SK-N-SH (cell line): Measurements from ENCODE around the gene MARF1. TPM values are rescaled to one million over a fixed set of nuclear protein-coding genes. Genes with fewer than 3 reads are reported as not detected.

ENCODE experiments used
- CTCF ChIA-PET: fragments of 300-600, 350-600 bp; formaldehyde crosslinking; extraction: SDS; loops from one replicate; lab custom pipeline; 2021; lab: Yijun Ruan, JAX
- POLR2A ChIA-PET: fragments of 350-600 bp; sonication (Branson Sonifier 250); formaldehyde crosslinking; extraction: SDS; loops from one replicate; lab custom pipeline; 2020; ENCODE audit warnings: antibody characterized with exemption, inconsistent platforms; lab: Yijun Ruan, JAX
- DNase-seq: peaks from one replicate; pipeline ENCODE4 v3.0.0; 2012
- H2AFZ ChIP-seq: fragments of 200-600 bp; sonication (generic); 2 replicates; pipeline ENCODE4 v1.8.1; 2016; ENCODE audit warnings: antibody characterized with exemption, mild to moderate bottlenecking, low read depth
- H3F3A ChIP-seq: fragments of 200-600 bp; sonication (generic); replicated peaks from 2 replicates; pipeline ENCODE3; 2016; ENCODE audit warnings: antibody characterized with exemption, mild to moderate bottlenecking; ENCODE audit not compliant: insufficient read depth
- H3K27ac ChIP-seq, 2 experiments: fragments of 200-500 bp in 1 of 2; fragments of 200-600 bp in 1 of 2; sonication (Bioruptor generic) in 1 of 2; sonication (generic), shearing (Covaris generic) in 1 of 2; 2 replicates each; pipeline versions ENCODE4 v1.5.1 to v1.6.1; 2014 to 2016; ENCODE audit warnings: low read depth in 2 of 2, inconsistent platforms in 1 of 2, low read length in 1 of 2, mild to moderate bottlenecking in 1 of 2, mixed read lengths in 1 of 2
- H3K27me3 ChIP-seq: fragments of 200-600 bp; sonication (generic), shearing (Covaris generic); 2 replicates; pipeline ENCODE4 v1.6.1; 2016; ENCODE audit warnings: mixed run types; ENCODE audit not compliant: insufficient read depth
- H3K36me3 ChIP-seq, 2 experiments: fragments of 200-500 bp in 1 of 2; fragments of 200-600 bp in 1 of 2; sonication (Bioruptor generic) in 1 of 2; sonication (generic) in 1 of 2; replicated peaks in 1 of 2; 2 replicates each; pipeline versions ENCODE3 to v1.5.1; 2014 to 2016; ENCODE audit warnings: low read length in 1 of 2, mild to moderate bottlenecking in 1 of 2; ENCODE audit not compliant: insufficient read depth in 2 of 2, control insufficient read depth in 1 of 2
- H3K4me1 ChIP-seq, 2 experiments: fragments of 200-500 bp in 1 of 2; fragments of 200-600 bp in 1 of 2; sonication (Bioruptor generic) in 1 of 2; sonication (generic), shearing (Covaris generic) in 1 of 2; 2 replicates each; pipeline versions ENCODE4 v1.5.1 to v1.6.1; 2014 to 2016; ENCODE audit warnings: low read depth in 1 of 2, low read length in 1 of 2, mixed run types in 1 of 2; ENCODE audit not compliant: insufficient read depth in 2 of 2, control insufficient read depth in 1 of 2
- H3K4me2 ChIP-seq: fragments of 200-600 bp; sonication (generic), shearing (Covaris generic); 2 replicates; pipeline ENCODE4 v1.6.1; 2017; ENCODE audit warnings: mixed run types
- H3K4me3 ChIP-seq, 2 experiments: fragments of 200-500 bp in 1 of 2; fragments of 200-600 bp in 1 of 2; sonication (Bioruptor generic) in 1 of 2; sonication (generic), shearing (Covaris generic) in 1 of 2; 2 replicates each; pipeline versions ENCODE4 v1.5.1 to v1.8.1; 2014 to 2016; ENCODE audit warnings: low read depth in 2 of 2, inconsistent platforms in 1 of 2, low read length in 1 of 2, mild to moderate bottlenecking in 1 of 2, mixed read lengths in 1 of 2, moderate library complexity in 1 of 2
- H3K79me2 ChIP-seq: fragments of 200-600 bp; sonication (generic); 2 replicates; pipeline ENCODE4 v1.8.1; 2017; ENCODE audit warnings: mild to moderate bottlenecking; ENCODE audit not compliant: insufficient read depth
- H3K9ac ChIP-seq: fragments of 200-600 bp; sonication (generic); 2 replicates; pipeline ENCODE4 v1.6.1; 2017; ENCODE audit warnings: mixed run types
- H3K9me2 ChIP-seq: fragments of 200-600 bp; sonication (generic); 2 replicates; pipeline ENCODE4 v1.6.1; 2017; ENCODE audit warnings: mixed run types
- H3K9me3 ChIP-seq: fragments of 200-600 bp; sonication (generic); 2 replicates; pipeline ENCODE4 v1.6.1; 2017; ENCODE audit warnings: mixed run types, mild to moderate bottlenecking, moderate library complexity
- H4K20me1 ChIP-seq: fragments of 200-600 bp; sonication (generic); 2 replicates; pipeline ENCODE4 v1.6.1; 2017; ENCODE audit warnings: mild to moderate bottlenecking, mixed run types; ENCODE audit not compliant: insufficient read depth
- ELF1 ChIP-seq: IDR thresholded peaks from 2 replicates; pipeline ENCODE4 v1.4.0; 2012
- FOXJ3 ChIP-seq: sonication (generic); formaldehyde crosslinking; IDR thresholded peaks from 2 replicates; pipeline ENCODE4 v1.5.1; 2020; ENCODE audit warnings: mild to moderate bottlenecking, missing genetic modification reagents
- FOXM1 ChIP-seq: IDR thresholded peaks from 2 replicates; pipeline ENCODE4 v1.4.0; 2012; ENCODE audit warnings: low read depth, mild to moderate bottlenecking
- GABPA ChIP-seq: IDR thresholded peaks from 2 replicates; pipeline ENCODE4 v1.4.0; 2012; ENCODE audit warnings: low read depth, mild to moderate bottlenecking
- GATA2 ChIP-seq: sonication (generic); formaldehyde crosslinking; IDR thresholded peaks from 2 replicates; pipeline ENCODE4 v1.5.0; 2020; ENCODE audit warnings: mild to moderate bottlenecking, missing genetic modification reagents
- NRF1 ChIP-seq: IDR thresholded peaks from 2 replicates; pipeline ENCODE4 v1.6.1; 2012; ENCODE audit warnings: low read depth, mild to moderate bottlenecking, low read length
- POLR2AphosphoS5 ChIP-seq: IDR thresholded peaks from 2 replicates; pipeline ENCODE4 v1.6.1; 2012; ENCODE audit warnings: low read depth, low read length
- RCOR1 ChIP-seq: fragments of 150-350 bp; IDR thresholded peaks from 2 replicates; pipeline ENCODE4 v1.6.1; 2017; ENCODE audit warnings: antibody characterized with exemption, low read length
- TAF1 ChIP-seq: IDR thresholded peaks from 2 replicates; pipeline ENCODE4 v1.6.1; 2012; ENCODE audit warnings: low read depth, mild to moderate bottlenecking, low read length, moderate library complexity, borderline replicate concordance
- WGBS: methylation state at CpG from one replicate; pipeline ENCODE4 v1.1.6; 2017; ENCODE audit warnings: low lambda C conversion rate; 5-methylcytosine and 5-hydroxymethylcytosine counted together
- polyA plus RNA-seq, 3 experiments: library from polyadenylated mRNA; depleted of rRNA; stranded (reverse); fragments of >200 nt; gene quantifications; 2 replicates each; pipeline ENCODE4 v1.2.3, GENCODE V29; 2012
- TF ChIP-seq, protein P1 (sequence below): fragments of 200-600 bp; sonication (generic); IDR thresholded peaks from 2 replicates; pipeline ENCODE4 v1.6.1; 2017; ENCODE audit warnings: antibody characterized with exemption, mild to moderate bottlenecking, moderate library complexity
- TF ChIP-seq, protein P2 (sequence below): IDR thresholded peaks from 2 replicates; pipeline ENCODE4 v1.4.0; 2012; ENCODE audit warnings: low read depth
- TF ChIP-seq, protein P3 (sequence below): IDR thresholded peaks from 2 replicates; pipeline ENCODE4 v1.6.1; 2012; ENCODE audit warnings: mild to moderate bottlenecking, low read depth, low read length, moderate library complexity

The MARF1 gene
- polyA plus RNA-seq, 1 of the 3 experiments (the other 2 are of a cell fraction): 10.3 TPM

DNA sequence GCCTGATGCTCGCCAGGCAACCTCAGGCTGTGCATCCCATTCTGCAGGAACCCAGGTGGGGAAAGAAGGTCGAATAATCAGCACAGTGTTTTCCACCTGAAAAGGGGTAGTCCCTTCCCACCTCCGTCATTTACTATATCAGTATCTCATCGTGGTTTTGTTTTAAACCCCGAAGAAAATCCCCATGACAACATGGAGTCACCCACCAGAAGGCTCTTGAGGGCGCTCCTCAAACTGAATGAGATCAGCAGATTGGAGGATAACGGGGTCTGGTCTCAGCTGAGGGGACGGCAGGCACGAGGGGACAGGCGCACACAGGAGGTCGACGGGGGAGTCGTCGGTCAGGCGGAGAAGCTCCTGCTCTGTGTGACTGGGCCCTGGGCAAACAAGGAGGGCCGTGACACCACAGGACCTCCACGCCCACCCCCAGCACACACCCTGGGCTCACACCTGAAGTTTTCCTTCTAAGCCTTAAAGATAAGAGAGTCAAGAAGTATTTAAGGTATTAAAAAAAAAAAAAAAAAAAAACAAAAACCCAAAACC, 44.2 kb downstream of the MARF1 start:
- Histone ChIP-seq H3K27ac (no peak overlapping the region), H3K9me2 (no peaks in the 10 kb centered on the region), H3K27me3 (no peaks in the 10 kb centered on the region), H3K9me3 (no peaks in the 10 kb centered on the region), H4K20me1 (no peaks in the 10 kb centered on the region), H3K79me2 (no peaks in the 10 kb centered on the region), H3K9ac (no peak overlapping the region), H3K4me1 (no peaks in the 10 kb centered on the region), H3K4me3 (no peak overlapping the region), H3K36me3 (peaks cover 51 to 96% of the 10 kb centered on the region in 2 experiments), H2AFZ (no peak overlapping the region), H3K4me2 (no peak overlapping the region), H3F3A (peaks cover 14% of the 10 kb centered on the region)
- TF ChIP-seq FOXJ3 (CRISPR knock-in tag) (no peak), TAF1 (no peak), NRF1 (no peak), RCOR1 (no peak), GABPA (no peak)
- TF ChIP-seq, protein P1, sequence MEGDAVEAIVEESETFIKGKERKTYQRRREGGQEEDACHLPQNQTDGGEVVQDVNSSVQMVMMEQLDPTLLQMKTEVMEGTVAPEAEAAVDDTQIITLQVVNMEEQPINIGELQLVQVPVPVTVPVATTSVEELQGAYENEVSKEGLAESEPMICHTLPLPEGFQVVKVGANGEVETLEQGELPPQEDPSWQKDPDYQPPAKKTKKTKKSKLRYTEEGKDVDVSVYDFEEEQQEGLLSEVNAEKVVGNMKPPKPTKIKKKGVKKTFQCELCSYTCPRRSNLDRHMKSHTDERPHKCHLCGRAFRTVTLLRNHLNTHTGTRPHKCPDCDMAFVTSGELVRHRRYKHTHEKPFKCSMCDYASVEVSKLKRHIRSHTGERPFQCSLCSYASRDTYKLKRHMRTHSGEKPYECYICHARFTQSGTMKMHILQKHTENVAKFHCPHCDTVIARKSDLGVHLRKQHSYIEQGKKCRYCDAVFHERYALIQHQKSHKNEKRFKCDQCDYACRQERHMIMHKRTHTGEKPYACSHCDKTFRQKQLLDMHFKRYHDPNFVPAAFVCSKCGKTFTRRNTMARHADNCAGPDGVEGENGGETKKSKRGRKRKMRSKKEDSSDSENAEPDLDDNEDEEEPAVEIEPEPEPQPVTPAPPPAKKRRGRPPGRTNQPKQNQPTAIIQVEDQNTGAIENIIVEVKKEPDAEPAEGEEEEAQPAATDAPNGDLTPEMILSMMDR: no peak
- POLR2A ChIA-PET: no interaction called here
- CTCF ChIA-PET: interaction anchor here (1.5 kb wide), 1 partner anchor 12 kb away, joined by 4 read pairs; no protein-coding TSS in a partner anchor
- no peak for DNase-seq
- 90% methylated on average over 17 of the region's 17 CpGs for WGBS

DNA sequence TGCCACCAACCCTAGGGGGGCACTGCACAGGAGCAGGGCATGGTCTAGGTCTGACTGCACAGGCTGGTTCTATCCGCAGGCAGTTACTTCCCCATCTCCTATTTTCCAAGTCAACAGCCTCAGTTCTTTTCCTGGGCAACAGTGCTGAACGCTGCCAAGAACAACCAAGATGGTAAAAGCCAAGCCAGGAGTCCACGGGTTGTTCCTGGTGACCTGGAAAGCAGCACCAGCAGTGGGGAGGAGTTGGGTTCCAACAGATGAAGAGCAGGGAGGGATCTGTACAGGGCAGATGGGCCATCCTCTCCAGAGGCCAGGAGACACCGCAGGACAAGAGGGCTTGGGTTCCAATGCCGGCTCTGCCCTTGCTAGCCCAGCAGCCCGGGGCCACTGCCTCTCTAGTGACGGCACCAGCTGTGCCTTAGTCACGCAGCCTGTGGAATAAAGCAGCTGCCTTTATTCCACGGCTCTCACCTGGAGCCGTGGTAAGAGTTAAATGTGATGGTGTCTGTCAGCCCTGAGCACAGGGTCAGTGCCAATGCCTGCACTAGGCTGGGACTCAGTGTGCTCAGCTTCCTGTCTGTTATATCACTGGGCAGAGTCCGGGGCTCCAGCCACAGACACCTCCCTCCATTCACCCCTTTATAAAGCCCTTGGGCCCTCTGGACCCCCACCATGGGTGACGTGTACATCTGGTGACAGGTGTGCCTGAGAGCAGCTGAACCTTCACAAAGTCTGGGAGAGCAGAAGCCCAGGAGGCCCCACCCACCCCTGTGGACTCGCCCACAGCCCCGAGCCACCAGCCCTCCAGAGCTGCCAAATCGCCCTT, 44.9 kb downstream of the MARF1 start:
- DNase-seq: no peak
- no peaks in the 10 kb centered on the region for H3K27me3 ChIP-seq
- TF ChIP-seq ELF1 (no peak), POLR2AphosphoS5 (no peak), RCOR1 (no peak), FOXM1 (no peak), GATA2 (CRISPR knock-in tag) (no peak)
- TF ChIP-seq, protein P2, sequence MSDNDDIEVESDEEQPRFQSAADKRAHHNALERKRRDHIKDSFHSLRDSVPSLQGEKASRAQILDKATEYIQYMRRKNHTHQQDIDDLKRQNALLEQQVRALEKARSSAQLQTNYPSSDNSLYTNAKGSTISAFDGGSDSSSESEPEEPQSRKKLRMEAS: no peak
- TF ChIP-seq, protein P1: no peak
- TF ChIP-seq, protein P3, sequence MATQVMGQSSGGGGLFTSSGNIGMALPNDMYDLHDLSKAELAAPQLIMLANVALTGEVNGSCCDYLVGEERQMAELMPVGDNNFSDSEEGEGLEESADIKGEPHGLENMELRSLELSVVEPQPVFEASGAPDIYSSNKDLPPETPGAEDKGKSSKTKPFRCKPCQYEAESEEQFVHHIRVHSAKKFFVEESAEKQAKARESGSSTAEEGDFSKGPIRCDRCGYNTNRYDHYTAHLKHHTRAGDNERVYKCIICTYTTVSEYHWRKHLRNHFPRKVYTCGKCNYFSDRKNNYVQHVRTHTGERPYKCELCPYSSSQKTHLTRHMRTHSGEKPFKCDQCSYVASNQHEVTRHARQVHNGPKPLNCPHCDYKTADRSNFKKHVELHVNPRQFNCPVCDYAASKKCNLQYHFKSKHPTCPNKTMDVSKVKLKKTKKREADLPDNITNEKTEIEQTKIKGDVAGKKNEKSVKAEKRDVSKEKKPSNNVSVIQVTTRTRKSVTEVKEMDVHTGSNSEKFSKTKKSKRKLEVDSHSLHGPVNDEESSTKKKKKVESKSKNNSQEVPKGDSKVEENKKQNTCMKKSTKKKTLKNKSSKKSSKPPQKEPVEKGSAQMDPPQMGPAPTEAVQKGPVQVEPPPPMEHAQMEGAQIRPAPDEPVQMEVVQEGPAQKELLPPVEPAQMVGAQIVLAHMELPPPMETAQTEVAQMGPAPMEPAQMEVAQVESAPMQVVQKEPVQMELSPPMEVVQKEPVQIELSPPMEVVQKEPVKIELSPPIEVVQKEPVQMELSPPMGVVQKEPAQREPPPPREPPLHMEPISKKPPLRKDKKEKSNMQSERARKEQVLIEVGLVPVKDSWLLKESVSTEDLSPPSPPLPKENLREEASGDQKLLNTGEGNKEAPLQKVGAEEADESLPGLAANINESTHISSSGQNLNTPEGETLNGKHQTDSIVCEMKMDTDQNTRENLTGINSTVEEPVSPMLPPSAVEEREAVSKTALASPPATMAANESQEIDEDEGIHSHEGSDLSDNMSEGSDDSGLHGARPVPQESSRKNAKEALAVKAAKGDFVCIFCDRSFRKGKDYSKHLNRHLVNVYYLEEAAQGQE: no peak
- no peak overlapping the region for H2AFZ ChIP-seq
- H3K4me3 ChIP-seq: no peak overlapping the region
- no peaks in the 10 kb centered on the region for H3K79me2 ChIP-seq
- peaks cover 14% of the 10 kb centered on the region for H3F3A ChIP-seq
- 100% methylated on average over 7 of the region's 15 CpGs for WGBS
- H3K36me3 ChIP-seq: peaks cover 55 to 89% of the 10 kb centered on the region in 2 experiments
- H4K20me1 ChIP-seq: no peaks in the 10 kb centered on the region
- H3K9me3 ChIP-seq: no peaks in the 10 kb centered on the region
- POLR2A ChIA-PET: no interaction called here
- no peak overlapping the region for H3K9ac ChIP-seq
- H3K27ac ChIP-seq: no peak overlapping the region; a peak in 1 of 4 replicates
- no peak overlapping the region for H3K4me2 ChIP-seq
- no peaks in the 10 kb centered on the region for H3K4me1 ChIP-seq
- CTCF ChIA-PET: interaction anchor here (0.6 kb wide), 1 partner anchor 11 kb away, joined by 3 read pairs; no protein-coding TSS in a partner anchor
- no peaks in the 10 kb centered on the region for H3K9me2 ChIP-seq
